HepG2 (cell line): ENCODE results near the gene FAM222B. TPM values are rescaled to one million over a fixed set of nuclear protein-coding genes. Genes with fewer than 3 reads are reported as not detected.

Source experiments
- AGO2 ChIP-seq: fragments of 200-400 bp; formaldehyde crosslinking; optimal IDR thresholded peaks from 2 replicates; pipeline ENCODE3; 2017; ENCODE audit warnings: mild to moderate bottlenecking, low read depth, low read length, moderate library complexity
- CBX1 ChIP-seq: IDR thresholded peaks from one replicate; pipeline ENCODE4 v1.6.1; 2016; ENCODE audit warnings: antibody characterized with exemption, low read depth
- GFI1 ChIP-seq: sonication (generic); formaldehyde crosslinking; IDR thresholded peaks from 2 replicates; pipeline ENCODE4 v1.5.0; 2020; ENCODE audit warnings: missing genetic modification reagents, mild to moderate bottlenecking, borderline replicate concordance
- GTF2F1 ChIP-seq: fragments of 150-350 bp; IDR thresholded peaks from 2 replicates; pipeline ENCODE4 v1.6.1; 2014; ENCODE audit warnings: low read length
- HNF1A ChIP-seq, 2 experiments: sonication (generic) in 1 of 2; formaldehyde crosslinking in 1 of 2; IDR thresholded peaks; 2 replicates each; pipeline versions ENCODE4 v1.4.0 to v1.6.1; 2016 to 2020; ENCODE audit warnings: borderline replicate concordance in 1 of 2, low read depth in 1 of 2, mild to moderate bottlenecking in 1 of 2, missing genetic modification reagents in 1 of 2
- HOXA5 ChIP-seq: sonication (generic); formaldehyde crosslinking; IDR thresholded peaks from 2 replicates; pipeline ENCODE4 v1.4.0; 2020; ENCODE audit warnings: missing genetic modification reagents
- NFYB ChIP-seq: sonication (generic); formaldehyde crosslinking; IDR thresholded peaks from 2 replicates; pipeline ENCODE4 v1.4.0; 2020; ENCODE audit warnings: missing genetic modification reagents
- POLR2G ChIP-seq: fragments of 200-400 bp; formaldehyde crosslinking; IDR thresholded peaks from 2 replicates; pipeline ENCODE4 v1.6.1; 2018; ENCODE audit warnings: mild to moderate bottlenecking, low read depth, low read length, moderate library complexity
- TCF7 ChIP-seq: sonication (generic); IDR thresholded peaks from 2 replicates; pipeline ENCODE4 v1.6.1; 2016; ENCODE audit warnings: antibody characterized with exemption, low read depth
- TMF1 ChIP-seq: sonication (generic); formaldehyde crosslinking; IDR thresholded peaks from 2 replicates; pipeline ENCODE4 v1.8.1; 2022; ENCODE audit warnings: low read depth, missing genetic modification reagents
- TRIM22 ChIP-seq: fragments of 450-650 bp; IDR thresholded peaks from 2 replicates; pipeline ENCODE4 v1.6.1; 2017
- ZNF142 ChIP-seq: sonication (generic); formaldehyde crosslinking; IDR thresholded peaks from 2 replicates; pipeline ENCODE4 v1.4.0; 2020; ENCODE audit warnings: missing genetic modification reagents
- ZNF414 ChIP-seq: sonication (generic); formaldehyde crosslinking; IDR thresholded peaks from 2 replicates; pipeline ENCODE4 v1.5.0; 2020; ENCODE audit warnings: missing genetic modification reagents
- ZNF510 ChIP-seq: sonication (generic); formaldehyde crosslinking; IDR thresholded peaks from 2 replicates; pipeline ENCODE4 v1.4.0; 2020; ENCODE audit warnings: low read depth, mild to moderate bottlenecking, missing genetic modification reagents
- ZNF546 ChIP-seq: sonication (generic); formaldehyde crosslinking; conservative IDR thresholded peaks from 2 replicates; pipeline ENCODE4 v1.8.1; 2023; ENCODE audit warnings: mild to moderate bottlenecking, missing genetic modification reagents
- ZNF547 ChIP-seq: sonication (generic); formaldehyde crosslinking; IDR thresholded peaks from 2 replicates; pipeline ENCODE4 v1.5.1; 2020; ENCODE audit warnings: mild to moderate bottlenecking, missing genetic modification reagents
- polyA plus RNA-seq, 8 experiments: library from polyadenylated mRNA; depleted of rRNA in 3 of 8; stranded (reverse) in 7 of 8; unstranded in 1 of 8; fragments of >200 nt; fragmentation: Illumina TruSeq in 4 of 8; extraction: Trizol in 4 of 8; gene quantifications; 2 replicates each; pipeline versions ENCODE4 v1.2.1 to v1.2.3, GENCODE V29; 2011 to 2016; ENCODE audit warnings: low read depth in 4 of 8, missing spikeins in 1 of 8, mixed read lengths in 1 of 8; ENCODE audit not compliant: insufficient read depth in 1 of 8
- total RNA-seq, 5 experiments: library from RNA; depleted of rRNA; stranded (reverse); fragments of >200 nt; fragmentation: Illumina TruSeq; extraction: Trizol; gene quantifications; 2 replicates each; pipeline ENCODE4 v1.2.3, GENCODE V29; 2016; ENCODE audit warnings: low read depth in 1 of 5

FAM222B gene
- total and polyA plus RNA-seq, 2 of the 13 experiments (the other 11 are each of a cell fraction or from before 2014, with no cell fraction given) = 3.5 to 7.3 TPM

- no peak for TF ChIP-seq HNF1A (IDR thresholded peaks at IDR 0.05; ENCODE audit: low read depth)
- peak; percentile 56; the same call in 1 of the 2 replicates for TF ChIP-seq HNF1A (CRISPR knock-in tag; IDR thresholded peaks at IDR 0.05; ENCODE audit: borderline replicate concordance)
- peak; percentile 25; the same call in 1 of the 2 replicates for TF ChIP-seq HOXA5 (CRISPR knock-in tag)
- peak; percentile 62 for TF ChIP-seq ZNF142 (CRISPR knock-in tag)
- TF ChIP-seq NFYB (CRISPR knock-in tag) = peak; percentile 86
- no peak for TF ChIP-seq GTF2F1
- TF ChIP-seq POLR2G = peak; percentile 88
- no peak for TF ChIP-seq ZNF510
- TF ChIP-seq ZNF547 (CRISPR knock-in tag) = peak; percentile 87
- no peak for TF ChIP-seq TRIM22
- no peak; the same call in 1 of the 2 replicates for TF ChIP-seq GFI1 (CRISPR knock-in tag)
- peak; percentile 69 for TF ChIP-seq CBX1
- peak; percentile 72 for TF ChIP-seq TMF1 (CRISPR knock-in tag)
- no peak for TF ChIP-seq TCF7
- 0 out of 2 replicates have a peak, but pooled peaks have one; percentile 13 for TF ChIP-seq ZNF546 (CRISPR knock-in tag)
- no peak for TF ChIP-seq ZNF414
- TF ChIP-seq AGO2 = peak; percentile 84
Observed at GRCh38 chr17:28710861-28711722, 131.5 kb downstream of the FAM222B start (continued).
